ENCODE measurements around the gene MMP17.

Gene MMP17

GRCh38 chr12:131827961-131828534, at the start of gene MMP17:
Gene MMP17 (plus strand): TSS chr12:131828393. CDS start chr12:131828495, 102 bp downstream.
- DNase-seq = peak; percentile 5

DNA sequence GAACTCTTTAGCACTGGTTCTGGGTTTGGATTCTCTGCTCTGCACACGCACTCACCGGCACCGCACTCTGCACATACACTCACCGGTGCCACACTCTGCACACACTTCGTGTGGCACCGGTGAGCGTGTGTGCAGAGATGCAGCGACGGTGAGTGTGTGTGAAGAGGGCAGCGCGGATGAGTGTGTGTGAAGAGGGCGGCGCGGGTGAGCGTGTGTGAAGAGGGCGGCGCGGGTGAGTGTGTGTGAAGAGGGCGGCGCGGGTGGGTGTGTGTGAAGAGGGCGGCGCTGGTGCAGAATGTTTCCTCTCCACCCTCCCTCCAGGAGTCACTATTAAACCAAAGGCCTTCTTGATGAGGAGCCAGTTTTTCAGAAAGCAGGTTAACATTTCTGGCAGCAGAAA, 49.2 kb upstream of the MMP17 start:
- DNase-seq = no peak

DNA sequence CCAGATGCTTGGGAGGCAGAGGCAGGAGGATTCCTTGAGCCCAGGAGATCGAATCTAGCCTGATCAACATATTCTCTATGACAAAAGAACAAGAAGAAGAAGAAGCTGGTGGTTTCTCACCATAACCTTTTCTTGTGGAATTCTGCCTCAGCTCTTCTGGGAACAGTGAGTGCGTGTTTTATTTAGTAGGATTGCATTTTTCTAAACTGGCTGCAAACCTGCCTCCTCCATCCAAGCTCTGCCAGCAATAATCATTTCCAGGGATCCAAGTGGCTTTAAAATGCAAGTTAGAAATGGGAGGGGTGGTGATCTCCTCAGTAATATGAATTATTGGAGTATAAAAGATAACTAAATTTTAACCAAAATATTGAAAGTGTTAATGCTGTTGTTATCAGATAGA, 46.1 kb upstream of the MMP17 start:
- DNase-seq = no peak

DNA sequence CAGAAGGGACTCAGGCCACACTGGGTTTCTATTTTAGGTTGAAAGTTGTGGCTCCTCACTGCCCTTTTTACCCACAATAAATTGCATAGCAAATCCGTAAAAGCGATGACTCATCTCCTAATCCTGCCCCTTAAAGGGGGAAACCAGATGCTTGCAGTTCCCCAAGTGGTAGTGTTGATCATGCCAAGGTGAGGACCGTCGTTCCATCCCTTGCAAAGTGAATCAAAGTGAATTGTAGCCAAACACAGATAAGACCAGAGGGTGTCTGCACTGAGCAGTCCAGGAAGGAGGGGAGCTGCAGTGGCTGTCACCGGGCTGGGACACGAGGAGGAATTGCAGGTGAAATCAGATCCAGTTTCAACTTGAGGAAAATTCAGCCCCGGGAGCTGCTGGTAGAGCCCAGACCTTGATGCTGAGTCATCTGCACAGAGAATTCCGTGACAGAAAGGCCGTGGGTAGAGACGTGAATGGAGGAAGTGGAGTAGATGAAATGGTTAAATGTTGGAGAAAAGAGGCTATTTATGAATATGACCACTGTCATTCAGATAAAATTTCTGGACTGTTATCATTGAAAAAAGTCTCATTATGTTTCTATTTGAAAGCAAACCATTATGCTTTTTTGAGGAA, 44.2 kb upstream of the MMP17 start:
- DNase-seq = no peak

GRCh38 chr12:131784909-131785762, 43.1 kb upstream of the MMP17 start:
- DNase-seq = no peak

- no peak for DNase-seq
Measured at GRCh38 chr12:131785763-131786330, 42.3 kb upstream of the MMP17 start.

DNA sequence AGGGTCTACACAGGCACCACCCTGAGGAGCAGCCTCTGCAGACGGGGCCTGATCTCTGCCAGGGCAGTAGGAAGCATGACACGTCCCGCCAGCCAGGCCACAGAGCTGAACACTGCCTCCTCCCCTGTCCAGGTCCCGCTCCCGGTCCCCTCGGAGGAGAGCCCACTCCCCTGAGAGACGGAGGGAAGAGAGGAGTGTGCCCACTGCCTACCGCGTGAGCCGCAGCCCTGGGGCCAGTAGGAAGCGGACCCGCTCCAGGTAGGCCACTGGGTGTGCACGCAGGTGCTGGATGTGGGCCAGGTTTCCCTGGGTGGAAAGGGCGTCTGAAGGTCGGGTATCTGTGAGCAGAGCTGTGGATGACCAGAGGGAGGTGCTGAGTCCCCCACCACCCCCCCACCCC, 41.9 kb upstream of the MMP17 start:
- DNase-seq = no peak

- no peak for DNase-seq
Measured at GRCh38 chr12:131787143-131787660, 41.0 kb upstream of the MMP17 start.

DNA sequence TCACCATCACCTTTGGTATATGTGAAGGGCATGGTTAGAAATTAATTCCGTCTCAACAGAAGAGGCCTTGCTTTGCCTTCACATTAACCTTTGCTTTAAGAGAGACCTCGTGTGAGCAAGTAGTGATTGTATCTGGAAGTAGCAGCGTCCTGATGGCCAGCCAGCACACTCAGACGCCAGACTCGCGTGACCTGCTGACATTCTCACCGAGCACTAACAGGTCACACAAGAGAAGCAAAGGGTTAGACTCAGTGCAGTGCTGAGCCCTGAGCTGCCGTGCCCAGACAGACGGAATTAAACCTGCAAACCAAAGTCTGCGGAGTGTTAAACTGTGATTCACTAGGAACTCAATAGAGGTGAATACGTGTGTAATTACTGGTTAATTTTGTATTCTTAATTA, 40.1 kb upstream of the MMP17 start:
- no peak for DNase-seq

- no peak for DNase-seq
Measured at GRCh38 chr12:131789638-131790037, 38.6 kb upstream of the MMP17 start.

DNA sequence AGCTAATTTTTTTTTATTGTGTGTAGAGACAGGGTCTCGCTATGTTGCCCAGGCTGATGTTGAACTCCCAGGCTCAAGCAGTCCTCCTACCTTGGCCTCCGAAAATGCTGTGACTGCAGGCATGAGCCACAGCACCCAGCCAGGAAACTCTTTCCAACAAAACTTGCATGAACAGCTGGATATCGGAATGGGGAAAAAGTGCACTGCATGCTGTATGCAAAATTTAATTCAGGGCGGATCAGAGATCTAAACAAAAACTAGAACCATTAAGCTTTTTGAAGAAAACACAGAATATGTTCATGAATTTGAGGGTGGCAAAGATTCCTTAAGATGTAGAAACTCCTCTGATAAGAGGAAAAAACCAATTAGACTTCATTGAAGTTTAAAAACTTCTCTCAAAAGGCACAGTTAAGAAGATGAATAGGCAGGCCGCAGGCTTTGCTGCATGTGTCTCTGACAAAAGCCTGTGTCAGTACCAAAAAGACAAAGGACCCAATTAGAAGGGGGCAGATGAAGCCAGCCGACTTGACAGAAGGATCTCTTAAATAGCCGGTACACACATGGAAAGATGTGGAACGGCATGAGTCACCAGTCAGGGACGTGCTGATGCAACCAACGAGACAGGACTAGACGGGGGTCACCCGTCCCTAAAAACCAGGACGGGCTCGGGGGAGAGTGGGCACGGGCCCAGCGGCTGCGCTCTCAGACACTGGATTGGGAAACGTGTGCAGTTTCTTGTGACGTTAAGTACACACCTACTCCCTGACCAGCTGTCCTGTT, 34.8 kb upstream of the MMP17 start:
- no peak for DNase-seq

GRCh38 chr12:131794061-131794460, 34.1 kb upstream of the MMP17 start:
- no peak for DNase-seq

DNA sequence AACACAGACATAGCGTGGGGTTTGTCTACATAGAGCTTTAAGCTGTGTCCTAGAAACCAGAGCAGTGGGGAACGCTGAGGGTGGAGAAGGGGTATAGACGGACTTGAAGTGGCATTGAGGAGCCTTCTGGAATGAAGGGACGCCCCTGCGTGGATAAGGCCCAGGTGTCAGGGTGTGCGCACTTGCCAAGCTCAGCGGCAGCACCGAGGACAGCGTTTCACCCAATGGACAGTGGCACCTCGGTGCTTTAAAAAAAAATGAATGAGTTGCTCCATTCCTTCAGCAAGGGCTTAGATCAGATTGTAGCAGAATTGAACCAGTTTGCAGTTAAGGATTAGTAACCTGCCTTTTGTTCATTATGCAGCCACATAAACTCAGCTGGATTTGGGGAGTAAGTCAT, 33.6 kb upstream of the MMP17 start:
- no peak for DNase-seq

DNA sequence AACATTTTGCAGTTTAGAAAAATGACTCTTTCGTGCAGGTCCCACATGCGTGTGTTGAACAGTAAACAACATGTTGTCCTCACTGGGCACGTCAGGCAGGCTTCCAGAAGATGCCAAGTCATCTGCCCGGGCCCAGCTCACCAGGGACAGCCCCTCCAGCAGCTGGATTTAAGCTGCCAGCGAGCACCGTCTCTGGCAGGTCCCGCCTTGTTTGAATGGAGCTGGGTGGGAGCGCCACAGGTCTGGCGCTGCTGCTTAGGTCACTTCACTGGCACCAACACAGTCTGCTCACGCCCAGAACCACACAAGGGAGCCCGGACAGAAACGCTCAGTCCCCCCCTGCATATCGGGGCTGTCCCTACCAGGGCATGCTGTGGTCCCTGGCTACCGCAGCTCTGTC, 33.1 kb upstream of the MMP17 start:
- DNase-seq = no peak

DNA sequence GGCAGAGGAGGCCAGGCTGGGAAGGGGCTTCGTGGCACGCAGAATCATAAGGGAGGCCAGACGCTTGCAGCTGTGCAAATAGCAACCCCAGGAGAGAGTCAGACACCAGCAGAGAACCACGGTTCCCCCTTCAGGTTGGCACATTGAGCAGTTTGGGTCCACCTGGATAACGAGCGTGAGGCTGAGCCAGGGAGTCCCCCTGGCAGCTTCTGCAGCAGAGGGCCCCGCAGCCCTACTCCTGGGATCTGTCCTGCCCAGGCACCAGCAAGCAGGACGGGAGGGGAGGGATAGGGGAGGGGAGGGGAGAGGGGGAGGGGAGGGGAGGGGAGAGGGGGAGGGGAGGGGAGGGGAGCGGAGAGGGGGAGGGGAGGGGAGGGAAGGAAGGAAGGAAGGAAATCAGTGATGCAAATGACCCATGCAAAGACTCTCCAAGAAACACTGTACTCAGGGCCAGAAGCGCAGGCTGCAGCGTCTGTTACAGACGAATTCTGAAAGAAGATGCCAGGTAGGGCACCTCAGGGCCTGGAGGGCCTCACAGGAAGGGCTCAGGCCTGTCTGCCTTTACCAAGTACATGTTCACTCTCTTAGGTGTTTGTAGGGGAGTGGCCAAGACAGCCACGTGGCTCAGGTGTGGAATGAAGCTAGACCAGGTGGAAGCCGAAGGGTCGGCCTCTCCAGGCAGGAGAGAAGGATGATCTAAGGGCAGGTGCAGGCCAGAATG, 32.3 kb upstream of the MMP17 start:
- DNase-seq = no peak

DNA sequence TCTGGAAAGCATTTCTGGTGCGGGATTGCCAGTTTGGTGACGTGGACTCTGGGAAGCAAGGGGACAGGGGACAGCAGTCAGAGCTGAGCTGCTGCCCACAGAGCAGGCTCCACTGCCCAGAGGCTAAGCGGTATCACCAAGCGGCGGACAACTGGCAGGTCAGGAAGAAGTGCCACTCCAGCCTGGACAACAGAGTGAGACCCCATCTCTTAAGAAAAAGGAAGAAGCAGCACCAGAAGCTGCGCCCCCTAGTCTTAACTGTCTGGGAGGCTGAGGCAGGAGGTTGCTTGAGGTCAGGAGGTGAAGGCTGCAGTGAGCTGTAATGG, 31.8 kb upstream of the MMP17 start:
- DNase-seq = no peak

GRCh38 chr12:131796754-131797587, 31.2 kb upstream of the MMP17 start:
- no peak for DNase-seq

- DNase-seq = no peak
Measured at GRCh38 chr12:131797588-131797934, 30.6 kb upstream of the MMP17 start.

- no peak for DNase-seq
Measured at GRCh38 chr12:131799195-131799594, 29.0 kb upstream of the MMP17 start.

DNA sequence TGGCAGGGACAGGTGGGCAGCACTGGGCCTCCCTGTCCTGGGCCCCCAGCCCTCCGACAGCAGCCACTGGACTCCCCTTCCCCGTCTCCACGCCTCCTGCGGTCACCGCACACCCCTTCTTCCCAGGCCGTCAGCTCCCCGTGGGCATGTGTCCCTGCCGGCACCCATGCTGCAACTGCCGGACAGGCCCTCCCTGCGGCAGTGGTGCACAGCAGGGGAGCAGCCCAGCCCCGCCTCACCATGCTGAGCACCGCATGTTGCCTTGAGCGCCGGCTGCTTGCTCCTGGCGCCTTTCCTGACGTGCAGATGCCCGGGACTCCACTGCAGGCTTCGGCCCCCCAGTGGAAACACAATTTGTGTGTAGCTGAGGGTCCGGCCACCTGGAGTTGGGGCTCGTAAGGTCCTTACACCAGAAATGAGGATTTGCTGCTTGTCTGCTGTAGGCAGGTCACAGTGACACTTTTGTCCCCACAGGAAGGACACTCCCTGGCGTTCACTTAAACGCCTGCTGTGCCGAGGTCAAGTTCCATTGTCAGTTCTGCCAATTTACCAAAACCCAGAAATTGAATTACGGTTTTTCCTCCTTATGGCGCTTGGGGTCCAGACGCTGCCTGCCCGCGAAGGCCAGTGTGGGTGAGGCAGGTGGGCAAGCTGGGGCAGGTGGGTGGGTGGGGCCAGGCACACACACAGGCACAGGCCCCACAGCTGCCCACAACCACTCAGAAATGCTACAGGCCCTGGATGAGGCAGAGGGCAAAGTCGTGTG, 28.2 kb upstream of the MMP17 start:
- DNase-seq = no peak

Data from NCI-H2029 (cell line).